ENCODE data around the gene OPRL1. TPM values are rescaled to one million over a fixed set of nuclear protein-coding genes. Genes with fewer than 3 reads are reported as not detected.
A peak's percentile ranks its signal among the peaks of the same experiment; 100 is the strongest.
"Not testable (repeated sequence)": the region's sequence is repeated elsewhere in the genome, so short reads cannot be mapped to it uniquely, and the experiment has no call there.

Gene OPRL1
- total RNA-seq, 4 donors from 2014 or later: 0.14 to 0.32 TPM; not detected in 2

DNA sequence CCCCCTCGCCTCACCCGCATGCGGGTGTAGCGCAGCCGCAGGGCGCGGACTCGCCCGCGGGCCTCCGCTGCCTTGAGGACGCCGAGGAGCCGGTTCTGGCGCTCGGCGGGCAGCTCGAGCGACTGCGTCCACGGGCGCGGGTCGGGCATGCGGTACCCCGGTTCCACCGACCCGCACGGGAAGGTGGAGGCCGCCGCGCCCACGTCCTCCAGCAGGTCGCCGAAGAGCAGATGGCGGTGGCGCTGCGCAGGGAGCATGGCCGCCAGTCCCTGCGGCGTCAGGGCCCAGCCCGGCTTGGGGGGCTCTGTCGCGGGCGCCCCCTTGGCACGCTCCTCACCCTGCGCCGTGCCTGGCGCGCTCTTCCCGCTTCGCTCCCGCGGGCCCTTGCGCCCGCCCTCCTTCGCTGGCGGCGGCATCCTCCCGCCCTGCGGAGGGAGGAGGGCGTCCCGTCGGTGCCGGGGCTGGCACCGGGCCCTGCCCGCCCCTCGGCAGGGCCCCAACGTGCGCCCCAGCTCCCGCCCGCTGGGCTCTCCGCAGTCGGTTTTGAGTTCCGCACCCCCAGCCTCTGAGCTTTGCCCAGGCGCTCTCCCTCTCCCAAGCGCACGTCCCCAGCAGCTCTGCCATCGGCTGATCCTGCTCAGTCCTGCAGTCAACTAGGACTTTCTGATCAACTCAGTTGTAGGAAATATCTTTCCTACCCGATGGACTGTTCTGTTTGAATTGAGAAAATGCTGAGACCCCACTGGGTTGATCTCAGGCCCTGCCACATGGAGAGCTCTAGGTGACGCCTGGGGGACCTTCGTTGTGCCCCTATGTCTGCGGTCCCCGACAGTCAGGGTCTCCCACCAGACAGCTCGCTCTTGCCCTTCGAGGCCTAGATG lies 4.2 kb downstream of the OPRL1 start, which contains the start of gene LKAAEAR1:
LKAAEAR1 (minus strand) TSS at position 595 of the 881 bp plus-strand sequence; CDS start at position 416, 179 bp downstream.
- Histone ChIP-seq H3K4me1 (peaks cover 6 to 34% (median 18%) of the 10 kb centered on the region in 4 donors), H3K9me3 (no peaks in the 10 kb centered on the region), H3K27ac (no peak within 1 kb of the TSS), H3K36me3 (no peaks in the 10 kb centered on the region), H3K27me3 (peaks cover 65% of the 10 kb centered on the region), H3K4me3 (peak within 1 kb of the TSS; percentile 16 to 59 (median 40))
- intact Hi-C loops (cut with DNase I; ENCODE audit: low total_unique reads) (no loop called here), in situ Hi-C loops (cut with MboI; ENCODE audit: low pct_ligation_motif_present in 1 of 4, low pct_unique_long_range_greater_than_20kb in 1 of 4, low sequenced_read_pairs in 3 of 4) (no loop called here)
- TF ChIP-seq POLR2A (IDR thresholded peaks at IDR 0.05) (no peak), POLR2AphosphoS5 (IDR thresholded peaks at IDR 0.05) (no peak), EP300 (IDR thresholded peaks at IDR 0.05; ENCODE audit: low read depth) (no peak)
- TF ChIP-seq, protein P1, sequence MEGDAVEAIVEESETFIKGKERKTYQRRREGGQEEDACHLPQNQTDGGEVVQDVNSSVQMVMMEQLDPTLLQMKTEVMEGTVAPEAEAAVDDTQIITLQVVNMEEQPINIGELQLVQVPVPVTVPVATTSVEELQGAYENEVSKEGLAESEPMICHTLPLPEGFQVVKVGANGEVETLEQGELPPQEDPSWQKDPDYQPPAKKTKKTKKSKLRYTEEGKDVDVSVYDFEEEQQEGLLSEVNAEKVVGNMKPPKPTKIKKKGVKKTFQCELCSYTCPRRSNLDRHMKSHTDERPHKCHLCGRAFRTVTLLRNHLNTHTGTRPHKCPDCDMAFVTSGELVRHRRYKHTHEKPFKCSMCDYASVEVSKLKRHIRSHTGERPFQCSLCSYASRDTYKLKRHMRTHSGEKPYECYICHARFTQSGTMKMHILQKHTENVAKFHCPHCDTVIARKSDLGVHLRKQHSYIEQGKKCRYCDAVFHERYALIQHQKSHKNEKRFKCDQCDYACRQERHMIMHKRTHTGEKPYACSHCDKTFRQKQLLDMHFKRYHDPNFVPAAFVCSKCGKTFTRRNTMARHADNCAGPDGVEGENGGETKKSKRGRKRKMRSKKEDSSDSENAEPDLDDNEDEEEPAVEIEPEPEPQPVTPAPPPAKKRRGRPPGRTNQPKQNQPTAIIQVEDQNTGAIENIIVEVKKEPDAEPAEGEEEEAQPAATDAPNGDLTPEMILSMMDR (IDR thresholded peaks at IDR 0.05): no peak
- WGBS, 2 donors (ENCODE audit: low coverage in 1 of 2): 16% methylated on average over 15 of the region's 86 CpGs; no CpG with 5 or more reads in 1 of the 2 donors
- DNase-seq: no peak

DNA sequence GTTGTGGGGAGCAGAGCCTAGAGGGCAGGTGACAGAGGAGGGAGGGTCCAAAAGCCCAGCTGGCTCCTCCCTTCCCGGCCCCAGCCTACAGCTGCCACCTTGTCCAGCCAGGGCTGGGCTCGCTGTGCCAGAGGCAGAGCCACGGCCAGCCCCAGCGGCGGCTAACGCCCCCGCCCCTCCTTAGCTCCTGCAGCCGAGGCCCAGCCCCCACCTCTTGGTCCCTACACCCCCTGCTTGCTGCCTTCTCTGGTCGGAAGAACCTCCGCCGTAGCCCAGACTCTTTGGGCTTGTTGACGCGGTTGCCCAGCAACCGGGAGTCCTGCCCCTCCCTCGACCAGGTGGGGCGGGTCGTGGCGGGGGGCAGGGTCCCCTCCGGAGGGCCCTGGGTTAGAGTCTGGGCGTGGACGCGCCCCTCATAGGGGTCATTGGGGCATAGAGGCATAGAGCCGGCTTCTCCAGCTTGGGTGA lies 4.8 kb downstream of the OPRL1 start:
- Histone ChIP-seq H3K27me3 (peaks cover 64% of the 10 kb centered on the region), H3K27ac (no peak overlapping the region), H3K4me1 (peaks cover 4 to 29% (median 12%) of the 10 kb centered on the region in 4 donors), H3K36me3 (no peaks in the 10 kb centered on the region), H3K9me3 (no peaks in the 10 kb centered on the region), H3K4me3 (no peak overlapping the region)
- no peak for DNase-seq
- in situ Hi-C loops (cut with MboI; ENCODE audit: low pct_ligation_motif_present in 1 of 4, low pct_unique_long_range_greater_than_20kb in 1 of 4, low sequenced_read_pairs in 3 of 4): no loop called here
- TF ChIP-seq POLR2AphosphoS5 (IDR thresholded peaks at IDR 0.05) (no peak), POLR2A (IDR thresholded peaks at IDR 0.05) (no peak), EP300 (IDR thresholded peaks at IDR 0.05; ENCODE audit: low read depth) (no peak)
- TF ChIP-seq, protein P1 (IDR thresholded peaks at IDR 0.05): no peak
- WGBS, 2 donors (ENCODE audit: low coverage in 1 of 2): 16% methylated on average over 19 of the region's 23 CpGs; no CpG with 5 or more reads in 1 of the 2 donors
- intact Hi-C loops (cut with DNase I; ENCODE audit: low total_unique reads): no loop called here

DNA sequence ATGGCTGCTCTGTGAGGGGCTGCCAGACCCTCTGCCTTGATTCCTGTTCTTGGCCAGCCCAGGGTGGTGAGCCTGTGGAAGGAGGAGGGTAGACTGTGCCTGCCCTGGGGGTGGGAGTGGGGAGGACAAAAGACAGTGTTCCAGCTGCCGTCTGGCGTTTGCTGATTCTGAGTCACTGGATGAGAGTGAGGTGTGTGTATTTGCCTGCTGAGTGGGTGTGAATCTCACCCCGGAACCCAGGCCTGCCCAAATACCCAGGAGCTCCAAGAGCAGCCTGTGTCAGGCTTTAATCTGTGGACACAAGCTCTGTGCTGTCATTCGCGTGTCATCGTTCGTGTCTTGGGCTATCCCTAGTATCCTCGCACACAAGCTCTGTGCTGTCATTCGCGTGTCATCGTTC lies 6.9 kb downstream of the OPRL1 start:
- in situ Hi-C loops (cut with MboI; ENCODE audit: low pct_ligation_motif_present in 1 of 4, low pct_unique_long_range_greater_than_20kb in 1 of 4, low sequenced_read_pairs in 3 of 4): no loop called here
- H3K36me3 ChIP-seq: no peaks in the 10 kb centered on the region
- 92% methylated on average over 11 of the region's 11 CpGs; no CpG with 5 or more reads in 1 of the 2 donors for WGBS, 2 donors (ENCODE audit: low coverage in 1 of 2)
- no peak overlapping the region for H3K27ac ChIP-seq
- intact Hi-C loops (cut with DNase I; ENCODE audit: low total_unique reads): no loop called here
- no peak for TF ChIP-seq EP300 (IDR thresholded peaks at IDR 0.05; ENCODE audit: low read depth)
- no peak for TF ChIP-seq POLR2A (IDR thresholded peaks at IDR 0.05)
- TF ChIP-seq, protein P1 (IDR thresholded peaks at IDR 0.05): no peak
- TF ChIP-seq POLR2AphosphoS5 (IDR thresholded peaks at IDR 0.05): no peak
- peaks cover 4 to 27% (median 12%) of the 10 kb centered on the region in 4 donors for H3K4me1 ChIP-seq
- DNase-seq: no peak
- H3K4me3 ChIP-seq: no peak overlapping the region
- peaks cover 53% of the 10 kb centered on the region for H3K27me3 ChIP-seq
- no peaks in the 10 kb centered on the region for H3K9me3 ChIP-seq

DNA sequence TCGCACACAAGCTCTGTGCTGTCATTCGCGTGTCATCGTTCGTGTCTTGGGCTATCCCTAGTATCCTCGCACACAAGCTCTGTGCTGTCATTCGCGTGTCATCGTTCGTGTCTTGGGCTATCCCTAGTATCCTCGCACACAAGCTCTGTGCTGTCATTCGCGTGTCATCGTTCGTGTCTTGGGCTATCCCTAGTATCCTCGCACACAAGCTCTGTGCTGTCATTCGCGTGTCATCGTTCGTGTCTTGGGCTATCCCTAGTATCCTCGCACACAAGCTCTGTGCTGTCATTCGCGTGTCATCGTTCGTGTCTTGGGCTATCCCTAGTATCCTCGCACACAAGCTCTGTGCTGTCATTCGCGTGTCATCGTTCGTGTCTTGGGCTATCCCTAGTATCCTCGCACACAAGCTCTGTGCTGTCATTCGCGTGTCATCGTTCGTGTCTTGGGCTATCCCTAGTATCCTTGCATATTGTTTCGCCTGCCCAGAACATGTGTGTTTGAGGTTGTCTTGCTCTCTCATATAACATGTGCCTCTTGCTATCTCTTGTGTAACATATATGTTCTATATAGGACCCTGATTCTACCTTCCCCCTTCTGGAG lies 7.4 kb downstream of the OPRL1 start:
- in situ Hi-C loops (cut with MboI; ENCODE audit: low pct_ligation_motif_present in 1 of 4, low pct_unique_long_range_greater_than_20kb in 1 of 4, low sequenced_read_pairs in 3 of 4); H3K4me3 ChIP-seq; DNase-seq; intact Hi-C loops (cut with DNase I; ENCODE audit: low total_unique reads); H3K36me3 ChIP-seq; H3K27ac ChIP-seq; H3K9me3 ChIP-seq: not testable (repeated sequence)
- peaks cover 50% of the 10 kb centered on the region for H3K27me3 ChIP-seq
- H3K4me1 ChIP-seq: peaks cover 4 to 22% (median 12%) of the 10 kb centered on the region in 4 donors
- 96% methylated on average over 6 of the region's 36 CpGs; no CpG with 5 or more reads in 1 of the 2 donors for WGBS, 2 donors (ENCODE audit: low coverage in 1 of 2)

DNA sequence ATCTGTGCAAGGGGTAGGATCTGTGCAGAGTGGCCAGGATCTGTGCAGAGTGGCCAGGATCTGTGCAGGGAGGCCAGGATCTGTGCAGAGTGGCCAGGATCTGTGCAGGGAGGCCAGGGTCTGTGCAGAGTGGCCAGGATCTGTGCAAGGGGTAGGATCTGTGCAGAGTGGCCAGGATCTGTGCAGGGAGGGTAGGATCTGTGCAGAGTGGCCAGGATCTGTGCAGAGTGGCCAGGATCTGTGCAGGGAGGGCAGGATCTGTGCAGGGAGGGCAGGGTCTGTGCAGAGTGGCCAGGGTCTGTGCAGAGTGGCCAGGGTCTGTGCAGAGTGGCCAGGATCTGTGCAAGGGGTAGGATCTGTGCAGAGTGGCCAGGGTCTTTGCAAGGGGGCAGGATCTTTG lies 8.7 kb downstream of the OPRL1 start:
- DNase-seq; H3K27ac ChIP-seq; H3K36me3 ChIP-seq; H3K4me3 ChIP-seq; intact Hi-C loops (cut with DNase I; ENCODE audit: low total_unique reads); H3K9me3 ChIP-seq; in situ Hi-C loops (cut with MboI; ENCODE audit: low pct_ligation_motif_present in 1 of 4, low pct_unique_long_range_greater_than_20kb in 1 of 4, low sequenced_read_pairs in 3 of 4): not testable (repeated sequence)
- Histone ChIP-seq H3K27me3 (peaks cover 44% of the 10 kb centered on the region), H3K4me1 (peaks cover 0 to 13% (median 9%) of the 10 kb centered on the region in 4 donors)
